ENCODE results near the gene GJC2.

Gene GJC2

GRCh38 chr1:228145463-228146416 is 4.0 kb upstream of the GJC2 start:
- no peak for TF ChIP-seq CTCF (IDR thresholded peaks at IDR 0.05; ENCODE audit: low read depth, low read length)
- H3K4me3 ChIP-seq (ENCODE audit: low read depth, low read length): no peak overlapping the region

GRCh38 chr1:228146417-228147150 is 3.1 kb upstream of the GJC2 start:
- no peak for TF ChIP-seq CTCF (IDR thresholded peaks at IDR 0.05; ENCODE audit: low read depth, low read length)
- no peak overlapping the region for H3K4me3 ChIP-seq (ENCODE audit: low read depth, low read length)

GRCh38 chr1:228147151-228147693 is 2.5 kb upstream of the GJC2 start:
- TF ChIP-seq CTCF (IDR thresholded peaks at IDR 0.05; ENCODE audit: low read depth, low read length): no peak
- H3K4me3 ChIP-seq (ENCODE audit: low read depth, low read length): no peak overlapping the region

- H3K4me3 ChIP-seq (ENCODE audit: low read depth, low read length): no peak overlapping the region
- TF ChIP-seq CTCF (IDR thresholded peaks at IDR 0.05; ENCODE audit: low read depth, low read length): no peak
Observed at GRCh38 chr1:228147768-228148167, 2.0 kb upstream of the GJC2 start.

GRCh38 chr1:228148196-228148861 is 1.4 kb upstream of the GJC2 start:
- no peak overlapping the region for H3K4me3 ChIP-seq (ENCODE audit: low read depth, low read length)
- no peak for TF ChIP-seq CTCF (IDR thresholded peaks at IDR 0.05; ENCODE audit: low read depth, low read length)

- TF ChIP-seq CTCF (IDR thresholded peaks at IDR 0.05; ENCODE audit: low read depth, low read length): no peak
- H3K4me3 ChIP-seq (ENCODE audit: low read depth, low read length): no peak overlapping the region
Observed at GRCh38 chr1:228148935-228149405, 760 bp upstream of the GJC2 start.

Measured in WI38 (cell line).